HepG2 (cell line): ENCODE measurements around the gene SGIP1.

Experiments
- ARID3A ChIP-seq: IDR thresholded peaks from 2 replicates; pipeline ENCODE4 v1.6.1; 2012; ENCODE audit warnings: low read depth, low read length, improper control_type of control experiment
- DNMT3B ChIP-seq: conservative IDR thresholded peaks from 2 replicates; pipeline ENCODE4 v1.6.1; 2016; ENCODE audit warnings: missing biosample characterization, control low read depth
- FOSL2 ChIP-seq: sonication (generic); formaldehyde crosslinking; IDR thresholded peaks from 2 replicates; pipeline ENCODE4 v1.4.0; 2020; ENCODE audit warnings: missing genetic modification reagents
- HOMEZ ChIP-seq: IDR thresholded peaks from 2 replicates; pipeline ENCODE4 v1.6.1; 2016; ENCODE audit warnings: low read depth
- JUND ChIP-seq: sonication (generic); formaldehyde crosslinking; IDR thresholded peaks from 2 replicates; pipeline ENCODE4 v1.8.0; 2022; ENCODE audit warnings: mild to moderate bottlenecking, missing genetic modification reagents
- MXD4 ChIP-seq: IDR thresholded peaks from 2 replicates; pipeline ENCODE4 v1.6.1; 2016; ENCODE audit warnings: mild to moderate bottlenecking, missing biosample characterization, missing genetic modification reagents
- NCOR1 ChIP-seq: fragments of 200-600 bp; sonication (generic); IDR thresholded peaks from 2 replicates; pipeline ENCODE4 v1.7.0; 2017; ENCODE audit warnings: antibody characterized with exemption, low read length, borderline replicate concordance
- ZHX1 ChIP-seq: sonication (generic); formaldehyde crosslinking; IDR thresholded peaks from 2 replicates; pipeline ENCODE4 v1.8.1; 2022; ENCODE audit warnings: low read depth, mild to moderate bottlenecking, missing genetic modification reagents
- ZNF329 ChIP-seq: sonication (generic); formaldehyde crosslinking; IDR thresholded peaks from 2 replicates; pipeline ENCODE4 v1.9.0; 2021; ENCODE audit warnings: low read depth, mild to moderate bottlenecking, missing genetic modification reagents

- TF ChIP-seq HOMEZ (CRISPR knock-in tag) (no peak), ARID3A (no peak), JUND (CRISPR knock-in tag) (no peak), ZHX1 (CRISPR knock-in tag) (no peak), MXD4 (CRISPR knock-in tag) (no peak), ZNF329 (CRISPR knock-in tag) (no peak), FOSL2 (CRISPR knock-in tag) (no peak), DNMT3B (CRISPR knock-in tag) (no peak), NCOR1 (no peak)
These were observed 43.9 kb upstream of the SGIP1 start for GRCh38 chr1:66489972-66490601.
